ENCODE data around the gene SLC35F3. TPM values are rescaled to one million over a fixed set of nuclear protein-coding genes. Genes with fewer than 3 reads are reported as not detected.

The SLC35F3 gene
- total RNA-seq, 1 donor from 2014 or later = 0.52 TPM

DNA sequence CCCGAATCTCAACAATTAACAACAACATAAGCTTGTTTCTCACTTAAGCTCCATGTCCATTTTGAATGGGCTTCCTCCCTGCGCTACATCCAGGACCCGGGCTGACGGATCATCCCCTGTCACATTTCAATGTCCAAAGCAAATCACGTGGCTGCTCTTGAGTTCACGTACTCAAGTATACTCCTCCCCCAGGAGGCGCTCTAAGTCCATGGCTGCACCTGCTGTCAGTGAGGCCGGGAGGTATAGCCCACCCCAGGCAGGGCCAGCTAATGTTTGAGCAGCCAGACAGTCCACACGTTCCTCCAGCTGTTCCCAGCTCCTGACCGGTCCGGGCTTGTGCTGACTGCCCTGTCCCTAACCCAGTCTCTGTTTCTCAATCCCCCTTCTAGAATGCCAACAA, 220.8 kb downstream of the SLC35F3 start:
- peaks cover 22 to 23% (median 22%) of the 10 kb centered on the region in 3 donors for H3K27me3 ChIP-seq (ENCODE audit: control insufficient read depth in 3 of 3, insufficient read depth in 3 of 3, low read length in 3 of 3)
- no peak overlapping the region for H3K9ac ChIP-seq (ENCODE audit: low read depth in 1 of 3, low read length in 3 of 3)
- H3K27ac ChIP-seq (ENCODE audit: low read depth, low read length) = no peak overlapping the region
- no peaks in the 10 kb centered on the region for H3K36me3 ChIP-seq (ENCODE audit: control insufficient read depth in 3 of 3, insufficient read depth in 3 of 3, low read length in 3 of 3)
- no peaks in the 10 kb centered on the region for H3K4me1 ChIP-seq (ENCODE audit: control insufficient read depth in 3 of 3, insufficient read depth in 3 of 3, low read length in 3 of 3)
- H3K4me3 ChIP-seq (ENCODE audit: low read length in 3 of 3) = no peak overlapping the region
- no peaks in the 10 kb centered on the region for H3K9me3 ChIP-seq (ENCODE audit: control insufficient read depth in 3 of 3, low read length in 3 of 3)

DNA sequence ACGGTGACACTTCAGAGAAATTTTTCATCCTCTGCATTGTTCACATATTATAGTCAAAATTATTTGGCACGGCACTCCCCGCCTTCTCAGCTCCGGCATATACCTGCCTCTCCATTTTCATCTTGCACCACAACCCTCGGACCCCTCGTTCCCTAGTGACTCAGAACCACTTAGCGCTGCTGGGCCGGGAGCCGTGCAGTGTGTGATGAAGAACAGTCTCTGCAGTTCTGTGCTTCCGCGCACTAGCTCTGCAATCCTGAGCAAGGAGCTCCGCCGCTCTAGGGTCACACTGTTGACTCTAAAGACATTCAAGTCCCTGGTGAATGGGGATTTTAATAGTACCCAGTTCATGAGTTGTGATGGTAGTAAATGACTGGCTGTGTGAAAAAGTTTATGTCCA, 221.2 kb downstream of the SLC35F3 start:
- no peak overlapping the region for H3K9ac ChIP-seq (ENCODE audit: low read depth in 1 of 3, low read length in 3 of 3)

DNA sequence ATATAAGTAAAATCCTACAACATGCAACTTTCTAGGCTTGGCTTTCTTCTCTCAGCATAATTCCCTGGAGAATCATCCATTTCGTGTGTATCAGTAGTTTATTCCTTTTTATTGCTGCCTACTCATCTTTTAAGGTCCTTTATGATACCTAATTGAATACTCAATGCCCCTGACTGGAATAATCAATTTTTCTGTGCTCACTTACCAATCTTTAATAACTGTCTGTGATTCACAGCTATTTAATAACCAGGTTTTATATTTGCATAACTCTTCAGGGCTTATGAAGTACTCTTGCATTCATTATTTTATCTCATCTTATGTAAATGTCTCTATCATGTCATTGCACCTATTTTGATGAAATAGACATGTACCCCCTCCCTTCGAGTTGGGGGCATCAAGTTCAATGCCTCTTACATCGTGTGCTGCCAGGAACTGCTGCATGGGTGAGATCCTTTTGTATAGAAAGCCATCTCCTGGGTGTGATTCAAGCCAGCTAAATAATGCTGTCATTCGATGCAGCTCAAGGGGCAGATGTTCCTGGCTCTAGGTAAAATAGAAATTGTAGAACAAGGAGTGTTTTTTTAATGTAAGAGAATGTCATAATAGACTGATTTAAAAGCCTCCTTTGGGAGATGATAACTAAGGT, 222.7 kb downstream of the SLC35F3 start:
- H3K9ac ChIP-seq (ENCODE audit: low read depth in 1 of 3, low read length in 3 of 3) = no peak overlapping the region
- no peaks in the 10 kb centered on the region for H3K4me1 ChIP-seq (ENCODE audit: control insufficient read depth in 3 of 3, insufficient read depth in 3 of 3, low read length in 3 of 3)
- H3K27me3 ChIP-seq (ENCODE audit: control insufficient read depth in 3 of 3, insufficient read depth in 3 of 3, low read length in 3 of 3) = peaks cover 22 to 24% (median 23%) of the 10 kb centered on the region in 3 donors
- H3K4me3 ChIP-seq (ENCODE audit: low read length in 3 of 3) = no peak overlapping the region
- no peak overlapping the region for H3K27ac ChIP-seq (ENCODE audit: low read depth, low read length)
- no peaks in the 10 kb centered on the region for H3K9me3 ChIP-seq (ENCODE audit: control insufficient read depth in 3 of 3, low read length in 3 of 3)
- H3K36me3 ChIP-seq (ENCODE audit: control insufficient read depth in 3 of 3, insufficient read depth in 3 of 3, low read length in 3 of 3) = no peaks in the 10 kb centered on the region

More for the DNA sequence above, 221.2 kb downstream of the SLC35F3 start:
- peaks cover 22 to 23% (median 22%) of the 10 kb centered on the region in 3 donors for H3K27me3 ChIP-seq (ENCODE audit: control insufficient read depth in 3 of 3, insufficient read depth in 3 of 3, low read length in 3 of 3)
- H3K4me1 ChIP-seq (ENCODE audit: control insufficient read depth in 3 of 3, insufficient read depth in 3 of 3, low read length in 3 of 3) = no peaks in the 10 kb centered on the region
- no peak overlapping the region for H3K4me3 ChIP-seq (ENCODE audit: low read length in 3 of 3)
- H3K36me3 ChIP-seq (ENCODE audit: control insufficient read depth in 3 of 3, insufficient read depth in 3 of 3, low read length in 3 of 3) = no peaks in the 10 kb centered on the region
- H3K9me3 ChIP-seq (ENCODE audit: control insufficient read depth in 3 of 3, low read length in 3 of 3) = no peaks in the 10 kb centered on the region
- H3K27ac ChIP-seq (ENCODE audit: low read depth, low read length) = no peak overlapping the region

DNA sequence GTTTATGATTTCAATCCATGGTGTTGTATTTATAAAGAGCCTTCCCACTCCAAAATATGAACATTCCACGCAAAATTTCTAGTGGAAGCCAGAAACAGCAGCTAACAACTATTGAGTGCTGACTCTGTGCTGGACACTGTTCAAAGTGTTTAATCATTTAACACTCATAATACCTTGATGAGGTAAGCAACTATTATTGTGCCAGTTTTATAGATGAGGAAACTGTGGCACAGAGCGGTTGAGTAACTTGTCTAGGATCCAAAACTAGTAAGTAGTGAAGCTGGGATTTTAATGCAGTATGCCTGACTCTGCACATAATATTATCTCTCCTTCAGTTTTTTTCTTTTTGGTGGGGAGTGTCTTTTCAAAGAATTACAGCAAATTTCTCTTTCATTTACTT, 228.3 kb downstream of the SLC35F3 start:
- no peak overlapping the region for H3K27ac ChIP-seq (ENCODE audit: low read depth, low read length)
- no peaks in the 10 kb centered on the region for H3K4me1 ChIP-seq (ENCODE audit: control insufficient read depth in 3 of 3, insufficient read depth in 3 of 3, low read length in 3 of 3)
- H3K27me3 ChIP-seq (ENCODE audit: control insufficient read depth in 3 of 3, insufficient read depth in 3 of 3, low read length in 3 of 3) = peaks cover 6 to 9% (median 7%) of the 10 kb centered on the region in 3 donors
- H3K9me3 ChIP-seq (ENCODE audit: control insufficient read depth in 3 of 3, low read length in 3 of 3) = no peaks in the 10 kb centered on the region
- no peak overlapping the region for H3K4me3 ChIP-seq (ENCODE audit: low read length in 3 of 3)
- no peak overlapping the region for H3K9ac ChIP-seq (ENCODE audit: low read depth in 1 of 3, low read length in 3 of 3)
- H3K36me3 ChIP-seq (ENCODE audit: control insufficient read depth in 3 of 3, insufficient read depth in 3 of 3, low read length in 3 of 3) = no peaks in the 10 kb centered on the region

DNA sequence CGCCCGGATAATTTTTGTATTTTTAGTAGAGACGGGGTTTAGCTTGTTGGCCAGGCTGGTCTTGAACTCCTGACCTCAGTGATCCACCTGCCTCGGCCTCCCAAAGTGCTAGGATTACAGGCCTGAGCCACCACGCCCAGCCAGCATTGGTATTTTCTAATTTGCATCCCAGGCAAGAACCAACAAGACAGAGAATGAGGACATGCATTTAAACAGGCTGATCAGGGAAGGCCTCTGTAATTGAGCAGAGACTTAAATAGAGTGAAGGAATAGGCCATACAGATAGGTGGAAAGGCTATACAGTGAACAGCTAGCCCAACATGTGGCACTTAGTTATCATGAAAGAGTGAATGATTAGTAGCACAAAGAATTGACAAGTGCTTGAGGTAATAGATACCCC, 230.4 kb downstream of the SLC35F3 start:
- H3K9ac ChIP-seq (ENCODE audit: low read depth in 1 of 3, low read length in 3 of 3) = no peak overlapping the region
- peaks cover 0 to 2% (median 0%) of the 10 kb centered on the region in 3 donors for H3K27me3 ChIP-seq (ENCODE audit: control insufficient read depth in 3 of 3, insufficient read depth in 3 of 3, low read length in 3 of 3)
- no peak overlapping the region for H3K27ac ChIP-seq (ENCODE audit: low read depth, low read length)
- no peaks in the 10 kb centered on the region for H3K9me3 ChIP-seq (ENCODE audit: control insufficient read depth in 3 of 3, low read length in 3 of 3)
- no peaks in the 10 kb centered on the region for H3K36me3 ChIP-seq (ENCODE audit: control insufficient read depth in 3 of 3, insufficient read depth in 3 of 3, low read length in 3 of 3)
- H3K4me3 ChIP-seq (ENCODE audit: low read length in 3 of 3) = no peak overlapping the region
- no peaks in the 10 kb centered on the region for H3K4me1 ChIP-seq (ENCODE audit: control insufficient read depth in 3 of 3, insufficient read depth in 3 of 3, low read length in 3 of 3)

DNA sequence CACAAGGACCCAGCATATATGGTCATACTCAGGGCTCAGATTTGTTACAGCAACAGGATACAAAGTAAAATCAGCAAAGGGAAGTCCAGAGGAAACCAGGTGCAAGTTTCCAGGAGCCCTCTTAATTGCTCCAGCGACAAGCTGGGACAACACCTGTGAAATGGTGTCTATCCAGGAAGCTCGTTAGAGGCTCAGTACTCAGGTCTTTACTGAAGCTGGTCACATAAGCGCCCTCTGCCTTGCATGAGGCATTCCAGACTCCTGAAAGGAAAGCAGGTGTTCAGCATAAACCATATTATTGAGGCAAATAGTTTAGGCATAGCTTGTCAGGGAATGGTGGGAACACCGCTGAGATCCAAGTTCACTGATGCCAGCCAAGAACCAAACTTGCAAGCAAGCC, 231.0 kb downstream of the SLC35F3 start:
- Histone ChIP-seq H3K4me3 (ENCODE audit: low read length in 3 of 3) (no peak overlapping the region), H3K36me3 (ENCODE audit: control insufficient read depth in 3 of 3, insufficient read depth in 3 of 3, low read length in 3 of 3) (no peaks in the 10 kb centered on the region), H3K27ac (ENCODE audit: low read depth, low read length) (no peak overlapping the region), H3K9ac (ENCODE audit: low read depth in 1 of 3, low read length in 3 of 3) (no peak overlapping the region), H3K9me3 (ENCODE audit: control insufficient read depth in 3 of 3, low read length in 3 of 3) (no peaks in the 10 kb centered on the region), H3K4me1 (ENCODE audit: control insufficient read depth in 3 of 3, insufficient read depth in 3 of 3, low read length in 3 of 3) (no peaks in the 10 kb centered on the region), H3K27me3 (ENCODE audit: control insufficient read depth in 3 of 3, insufficient read depth in 3 of 3, low read length in 3 of 3) (peaks cover 0 to 2% (median 0%) of the 10 kb centered on the region in 3 donors)

DNA sequence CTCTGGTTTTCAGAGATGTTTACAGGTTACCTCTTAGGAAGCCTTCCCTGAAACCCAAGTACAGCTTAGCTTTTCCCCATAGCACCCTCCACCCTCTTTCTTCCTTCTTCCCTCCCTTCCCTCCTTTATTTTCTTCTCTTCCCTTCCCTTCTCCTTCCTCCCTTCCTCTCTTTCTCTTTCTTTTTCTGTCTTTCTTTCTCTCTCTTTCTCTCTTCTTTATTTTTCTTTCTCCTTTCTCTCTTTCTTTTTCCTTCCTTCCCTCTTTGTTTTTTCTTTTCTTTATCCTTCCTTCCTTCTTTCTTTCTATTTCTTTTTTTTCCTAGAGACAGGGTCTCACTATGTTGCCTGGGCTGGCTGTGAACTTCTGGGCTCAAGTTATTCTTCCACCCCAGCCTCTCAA, 231.6 kb downstream of the SLC35F3 start:
- Histone ChIP-seq H3K4me1 (ENCODE audit: control insufficient read depth in 3 of 3, insufficient read depth in 3 of 3, low read length in 3 of 3) (no peaks in the 10 kb centered on the region), H3K27ac (ENCODE audit: low read depth, low read length) (no peak overlapping the region)

DNA sequence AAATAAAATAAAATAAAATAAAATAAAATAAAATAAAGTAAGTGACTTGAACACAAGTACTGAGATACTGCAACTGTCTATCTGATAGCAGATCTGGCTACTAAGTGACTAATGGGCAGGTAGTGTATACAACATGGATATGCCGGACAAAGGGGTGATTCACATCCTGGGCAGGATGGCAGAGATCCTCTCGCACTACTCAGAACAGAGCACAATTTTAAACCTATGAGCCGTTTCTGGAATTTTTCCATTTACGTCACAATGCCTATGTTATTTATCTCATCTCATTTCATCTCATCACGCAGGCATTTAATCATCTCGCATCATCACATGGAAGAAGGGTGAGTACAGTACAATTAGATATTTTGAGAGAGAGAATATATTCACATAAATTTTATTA, 235.5 kb downstream of the SLC35F3 start:
- no peaks in the 10 kb centered on the region for H3K36me3 ChIP-seq (ENCODE audit: control insufficient read depth in 3 of 3, insufficient read depth in 3 of 3, low read length in 3 of 3)
- peaks cover 0 to 2% (median 0%) of the 10 kb centered on the region in 3 donors for H3K27me3 ChIP-seq (ENCODE audit: control insufficient read depth in 3 of 3, insufficient read depth in 3 of 3, low read length in 3 of 3)
- H3K9me3 ChIP-seq (ENCODE audit: control insufficient read depth in 3 of 3, low read length in 3 of 3) = no peaks in the 10 kb centered on the region
- no peak overlapping the region for H3K27ac ChIP-seq (ENCODE audit: low read depth, low read length)
- no peaks in the 10 kb centered on the region for H3K4me1 ChIP-seq (ENCODE audit: control insufficient read depth in 3 of 3, insufficient read depth in 3 of 3, low read length in 3 of 3)
- H3K4me3 ChIP-seq (ENCODE audit: low read length in 3 of 3) = no peak overlapping the region
- no peak overlapping the region for H3K9ac ChIP-seq (ENCODE audit: low read depth in 1 of 3, low read length in 3 of 3)

More for the DNA sequence above, 231.6 kb downstream of the SLC35F3 start:
- H3K27me3 ChIP-seq (ENCODE audit: control insufficient read depth in 3 of 3, insufficient read depth in 3 of 3, low read length in 3 of 3) = peaks cover 0 to 2% (median 0%) of the 10 kb centered on the region in 3 donors
- H3K36me3 ChIP-seq (ENCODE audit: control insufficient read depth in 3 of 3, insufficient read depth in 3 of 3, low read length in 3 of 3) = no peaks in the 10 kb centered on the region
- no peak overlapping the region for H3K9ac ChIP-seq (ENCODE audit: low read depth in 1 of 3, low read length in 3 of 3)
- H3K4me3 ChIP-seq (ENCODE audit: low read length in 3 of 3) = no peak overlapping the region
- H3K9me3 ChIP-seq (ENCODE audit: control insufficient read depth in 3 of 3, low read length in 3 of 3) = no peaks in the 10 kb centered on the region

DNA sequence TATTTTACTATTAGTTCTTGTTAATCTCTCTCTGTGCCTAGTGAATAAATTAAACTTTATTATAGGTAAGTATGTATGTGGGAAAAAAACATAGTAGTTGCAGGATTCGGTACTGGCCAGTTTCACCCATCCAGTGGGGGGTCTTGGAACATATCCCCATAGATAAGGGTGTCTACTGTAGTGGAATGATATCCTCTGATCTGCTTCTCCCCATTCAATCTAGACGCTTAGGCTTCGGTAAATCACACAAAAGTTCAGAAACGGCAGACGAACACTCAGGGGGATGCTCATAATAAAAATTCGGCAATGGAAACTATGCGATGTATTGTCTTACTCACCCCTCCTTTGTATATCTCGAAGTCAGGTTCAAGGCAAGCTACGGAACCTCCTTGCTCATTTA, 235.9 kb downstream of the SLC35F3 start:
- no peaks in the 10 kb centered on the region for H3K36me3 ChIP-seq (ENCODE audit: control insufficient read depth in 3 of 3, insufficient read depth in 3 of 3, low read length in 3 of 3)
- H3K27me3 ChIP-seq (ENCODE audit: control insufficient read depth in 3 of 3, insufficient read depth in 3 of 3, low read length in 3 of 3) = peaks cover 0 to 2% (median 0%) of the 10 kb centered on the region in 3 donors
- no peak overlapping the region for H3K4me3 ChIP-seq (ENCODE audit: low read length in 3 of 3)
- no peaks in the 10 kb centered on the region for H3K4me1 ChIP-seq (ENCODE audit: control insufficient read depth in 3 of 3, insufficient read depth in 3 of 3, low read length in 3 of 3)
- H3K27ac ChIP-seq (ENCODE audit: low read depth, low read length) = no peak overlapping the region
- H3K9me3 ChIP-seq (ENCODE audit: control insufficient read depth in 3 of 3, low read length in 3 of 3) = no peaks in the 10 kb centered on the region
- no peak overlapping the region for H3K9ac ChIP-seq (ENCODE audit: low read depth in 1 of 3, low read length in 3 of 3)

DNA sequence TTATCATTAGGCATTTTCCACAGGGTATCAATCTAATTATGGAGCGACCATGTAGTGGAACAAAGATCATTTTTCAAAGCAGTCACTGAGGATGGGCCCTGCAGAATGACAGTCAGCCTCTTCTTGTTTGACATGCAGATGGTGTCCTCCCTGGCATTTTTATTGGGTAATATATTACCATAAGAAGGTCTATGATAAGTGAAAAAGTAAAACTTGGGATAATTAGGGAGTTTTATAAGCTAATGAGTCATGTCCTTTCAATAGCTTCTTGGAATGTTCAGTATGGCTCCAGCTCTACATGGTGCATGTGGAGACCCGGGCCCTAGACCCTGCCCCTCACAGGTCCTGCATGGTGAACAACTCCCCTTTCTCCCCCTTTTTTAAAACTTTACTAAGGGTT, 236.5 kb downstream of the SLC35F3 start:
- Histone ChIP-seq H3K27me3 (ENCODE audit: control insufficient read depth in 3 of 3, insufficient read depth in 3 of 3, low read length in 3 of 3) (peaks cover 0 to 2% (median 0%) of the 10 kb centered on the region in 3 donors), H3K4me1 (ENCODE audit: control insufficient read depth in 3 of 3, insufficient read depth in 3 of 3, low read length in 3 of 3) (no peaks in the 10 kb centered on the region), H3K9me3 (ENCODE audit: control insufficient read depth in 3 of 3, low read length in 3 of 3) (no peaks in the 10 kb centered on the region), H3K27ac (ENCODE audit: low read depth, low read length) (no peak overlapping the region), H3K9ac (ENCODE audit: low read depth in 1 of 3, low read length in 3 of 3) (no peak overlapping the region), H3K36me3 (ENCODE audit: control insufficient read depth in 3 of 3, insufficient read depth in 3 of 3, low read length in 3 of 3) (no peaks in the 10 kb centered on the region), H3K4me3 (ENCODE audit: low read length in 3 of 3) (no peak overlapping the region)
